GM18907 (cell line): ENCODE data around the gene IPCEF1.

Experiments
- ATAC-seq: cut with Tn5 transposase; IDR thresholded peaks from one replicate; pipeline ENCODE4 v1.9.1; 2021; ENCODE audit warnings: mild to moderate bottlenecking, moderate library complexity; ENCODE audit not compliant: unreplicated experiment

Gene IPCEF1

DNA sequence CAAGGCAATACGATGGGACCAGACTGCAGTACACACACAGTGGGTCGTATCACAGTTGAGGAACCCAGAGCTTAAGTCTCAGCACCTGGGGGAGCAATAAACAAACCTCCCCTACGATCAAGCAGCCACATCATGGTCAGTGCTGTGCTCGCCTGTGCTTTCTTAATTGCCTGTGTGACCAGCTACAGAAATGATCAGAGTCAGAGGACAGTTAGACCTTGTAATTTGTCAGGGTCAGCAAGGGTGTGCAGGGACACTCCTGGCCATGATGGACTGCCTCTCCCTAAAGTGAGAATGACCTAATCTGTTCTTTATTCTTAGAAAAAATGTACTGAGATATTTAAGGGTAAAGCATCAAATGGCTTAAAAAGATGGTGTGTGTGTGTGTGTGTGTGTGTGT, 239.1 kb downstream of the IPCEF1 start:
- ATAC-seq: no peak

DNA sequence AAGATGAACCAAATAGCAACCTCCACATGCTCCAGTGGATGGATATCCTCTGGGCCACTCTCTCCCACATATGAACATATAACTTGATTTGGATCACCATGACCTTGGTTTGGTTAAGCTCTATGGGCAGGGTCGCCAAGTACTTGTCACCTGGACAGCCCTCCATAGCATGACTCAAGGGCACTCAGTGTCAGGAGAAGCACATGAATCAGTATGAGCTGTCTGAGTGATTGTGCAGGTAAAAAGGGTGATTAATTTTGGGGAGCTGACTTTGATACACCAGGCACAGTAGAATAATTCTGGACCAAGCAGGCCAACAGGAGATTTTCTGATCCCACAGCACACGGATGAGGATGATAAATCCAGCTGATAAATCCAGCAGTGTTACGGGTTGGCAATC, 243.2 kb downstream of the IPCEF1 start:
- no peak for ATAC-seq

DNA sequence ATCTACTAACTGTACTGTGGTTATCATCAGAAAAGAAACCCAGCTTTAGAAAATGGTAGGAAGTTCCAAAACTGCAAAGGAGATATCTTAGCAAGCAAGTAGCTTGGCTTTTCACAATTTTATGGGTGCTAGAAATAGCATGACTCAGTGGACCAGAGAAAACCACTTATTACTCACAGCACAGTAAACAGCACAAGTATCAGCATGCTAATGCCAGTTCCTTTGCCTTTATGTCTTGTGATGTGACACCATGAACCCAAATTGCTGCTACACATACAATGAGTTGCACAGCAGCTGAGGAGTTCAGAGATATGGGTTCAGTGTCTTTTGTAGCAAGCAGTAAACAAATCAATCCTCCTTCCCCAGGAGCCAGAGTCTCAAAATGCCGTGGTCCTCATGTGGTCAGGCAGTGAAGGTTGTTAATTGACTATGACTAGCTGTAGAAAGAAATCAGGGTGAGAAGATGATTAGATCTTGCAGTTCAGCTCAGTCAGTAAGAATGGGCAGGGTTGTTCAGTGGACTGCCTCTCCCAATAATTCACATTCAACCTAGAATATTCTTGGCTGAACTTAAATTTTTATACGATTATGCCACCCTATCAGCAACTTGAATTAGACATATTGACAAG, 244.3 kb downstream of the IPCEF1 start:
- no peak for ATAC-seq

GRCh38 chr6:154111025-154111424, 245.6 kb downstream of the IPCEF1 start:
- no peak for ATAC-seq

GRCh38 chr6:154106251-154106650, 250.4 kb downstream of the IPCEF1 start:
- ATAC-seq: no peak
